Esophagus muscularis mucosa (tissue), 3 donors: Measurements from ENCODE around the gene ZC3H12A.

Source experiments
- POLR2A ChIP-seq: fragments of 450-650 bp; IDR thresholded peaks from one replicate; pipeline ENCODE4 v1.6.1; 2017; ENCODE audit warnings: antibody characterized with exemption, moderate library complexity, mild to moderate bottlenecking, low read depth
- TF ChIP-seq, protein P1 (sequence below), 3 experiments: fragments of 200-600 bp in 2 of 3; fragments of 450-650 bp in 1 of 3; sonication (generic) in 2 of 3; IDR thresholded peaks; one replicate each; pipeline ENCODE4 v1.5.1; 2017 to 2019; ENCODE audit warnings: antibody characterized with exemption in 3 of 3, mild to moderate bottlenecking in 2 of 3, moderate library complexity in 1 of 3

DNA sequence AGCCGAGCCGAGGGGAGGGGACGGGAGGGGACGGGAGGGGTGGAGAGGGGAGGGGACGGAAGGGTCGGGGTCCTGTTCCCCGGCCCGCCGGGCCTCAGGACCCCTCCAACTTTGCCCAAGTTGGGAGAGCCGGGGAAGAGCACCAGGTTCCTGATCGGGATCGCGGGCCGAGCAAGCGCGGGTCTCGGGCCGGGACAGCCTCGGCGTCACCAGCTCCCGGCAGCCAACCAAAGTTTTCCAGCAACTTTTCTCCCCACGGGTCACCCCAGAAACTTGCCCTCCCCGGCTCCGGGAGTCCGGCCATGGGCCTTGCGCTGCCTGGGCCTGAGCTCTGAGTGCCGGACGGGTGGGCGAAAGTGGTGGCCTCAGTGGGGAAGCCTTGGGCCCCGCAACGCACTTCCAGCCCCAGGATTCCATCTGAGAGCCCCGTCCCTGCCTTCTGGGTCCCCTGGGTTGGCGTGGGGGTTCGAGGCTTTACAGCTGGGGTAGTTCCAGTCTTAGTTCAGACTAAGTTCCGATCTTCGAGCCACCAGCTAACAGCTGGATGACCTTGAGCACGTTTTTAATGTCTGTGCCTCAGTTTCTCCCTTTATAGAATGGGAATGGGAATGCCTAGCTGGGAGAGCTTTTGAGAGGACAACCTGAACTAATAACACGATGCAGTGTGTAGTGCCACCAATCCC lies 458 bp downstream of the ZC3H12A start:
- peak; percentile 51 for TF ChIP-seq POLR2A
- TF ChIP-seq, protein P1, sequence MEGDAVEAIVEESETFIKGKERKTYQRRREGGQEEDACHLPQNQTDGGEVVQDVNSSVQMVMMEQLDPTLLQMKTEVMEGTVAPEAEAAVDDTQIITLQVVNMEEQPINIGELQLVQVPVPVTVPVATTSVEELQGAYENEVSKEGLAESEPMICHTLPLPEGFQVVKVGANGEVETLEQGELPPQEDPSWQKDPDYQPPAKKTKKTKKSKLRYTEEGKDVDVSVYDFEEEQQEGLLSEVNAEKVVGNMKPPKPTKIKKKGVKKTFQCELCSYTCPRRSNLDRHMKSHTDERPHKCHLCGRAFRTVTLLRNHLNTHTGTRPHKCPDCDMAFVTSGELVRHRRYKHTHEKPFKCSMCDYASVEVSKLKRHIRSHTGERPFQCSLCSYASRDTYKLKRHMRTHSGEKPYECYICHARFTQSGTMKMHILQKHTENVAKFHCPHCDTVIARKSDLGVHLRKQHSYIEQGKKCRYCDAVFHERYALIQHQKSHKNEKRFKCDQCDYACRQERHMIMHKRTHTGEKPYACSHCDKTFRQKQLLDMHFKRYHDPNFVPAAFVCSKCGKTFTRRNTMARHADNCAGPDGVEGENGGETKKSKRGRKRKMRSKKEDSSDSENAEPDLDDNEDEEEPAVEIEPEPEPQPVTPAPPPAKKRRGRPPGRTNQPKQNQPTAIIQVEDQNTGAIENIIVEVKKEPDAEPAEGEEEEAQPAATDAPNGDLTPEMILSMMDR (IDR thresholded peaks at IDR 0.05) = no peak
